Measurements from ENCODE around the gene ATP7B.

DNA sequence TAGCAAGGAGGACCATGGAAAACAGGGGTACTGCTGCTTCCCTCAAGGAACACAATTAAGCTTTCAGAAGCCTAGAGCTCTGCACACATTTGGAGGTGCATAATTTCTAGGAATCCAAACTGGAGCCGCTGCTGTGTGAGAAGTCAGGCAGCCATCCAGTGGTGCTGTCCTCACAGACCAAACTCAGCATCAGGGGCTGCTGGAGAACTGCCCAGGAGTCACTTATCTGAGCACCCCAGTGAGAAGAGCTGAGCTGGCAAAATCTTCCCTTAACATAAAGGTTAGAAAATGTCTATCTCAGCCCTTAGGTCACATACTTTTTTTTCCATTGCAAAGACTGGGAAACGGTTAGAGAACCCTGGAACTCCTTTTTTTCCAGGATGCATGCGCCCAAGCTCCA lies 72.8 kb downstream of the ATP7B start:
- TF ChIP-seq CTCF (IDR thresholded peaks at IDR 0.05; ENCODE audit: extremely low read depth in 1 of 2, insufficient read depth in 1 of 2, low read depth in 1 of 2, low read length in 2 of 2): no peak
- no peak for TF ChIP-seq FOS (IDR thresholded peaks at IDR 0.05; ENCODE audit: borderline replicate concordance, insufficient read depth, low read length)
